ENCODE results near the gene ATG13. TPM values are rescaled to one million over a fixed set of nuclear protein-coding genes. Genes with fewer than 3 reads are reported as not detected.
A peak's percentile ranks its signal among the peaks of the same experiment; 100 is the strongest.

Gene ATG13
- total and polyA plus RNA-seq, 9 donors: 37.2 to 119 (median 54.5) TPM

DNA sequence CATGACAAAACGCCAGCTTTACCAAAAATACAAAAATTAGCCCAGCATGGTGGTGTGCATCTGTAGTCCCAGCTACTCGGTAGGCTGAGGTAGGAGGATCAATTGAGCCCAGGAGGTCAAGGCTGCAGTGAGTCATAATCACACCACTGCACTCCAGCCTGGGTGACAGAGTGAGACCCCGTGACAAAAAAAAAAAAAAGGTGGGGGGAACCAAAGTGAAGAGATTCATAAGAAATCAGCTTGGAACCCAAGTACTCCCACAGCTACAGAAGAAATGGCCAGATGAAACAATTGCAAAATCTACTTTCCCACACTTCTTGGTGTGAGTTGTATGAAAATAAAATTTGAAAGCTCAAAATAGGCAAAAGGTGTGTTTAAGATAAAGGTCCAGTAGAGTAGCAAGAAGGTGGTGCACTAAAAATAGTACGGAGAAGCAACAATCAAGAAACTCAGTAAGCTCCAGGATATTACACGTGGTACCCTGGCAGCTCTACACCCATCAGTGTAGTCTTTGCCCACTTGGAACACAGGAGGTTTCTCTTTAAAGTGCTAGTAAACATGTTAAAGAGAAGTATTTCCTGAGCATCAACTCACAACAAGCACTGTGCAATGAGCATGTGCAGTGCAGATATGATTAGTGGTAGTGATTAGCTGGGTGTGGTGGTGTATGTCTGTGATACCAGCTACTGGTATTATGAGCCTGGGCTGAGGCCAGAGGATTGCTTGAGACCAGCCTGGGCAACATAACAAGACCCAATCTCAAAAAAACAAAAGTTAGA lies 5.6 kb upstream of the ATG13 start:
- no peak overlapping the region for H3K4me3 ChIP-seq
- no peaks in the 10 kb centered on the region for H3K9me3 ChIP-seq
- H3K4me1 ChIP-seq (ENCODE audit: insufficient read depth): no peaks in the 10 kb centered on the region
- H3K36me3 ChIP-seq: no peaks in the 10 kb centered on the region
- H3K27me3 ChIP-seq: no peaks in the 10 kb centered on the region
- H3K27ac ChIP-seq: no peak overlapping the region
- DNase-seq: no peak
- TF ChIP-seq, protein P1, sequence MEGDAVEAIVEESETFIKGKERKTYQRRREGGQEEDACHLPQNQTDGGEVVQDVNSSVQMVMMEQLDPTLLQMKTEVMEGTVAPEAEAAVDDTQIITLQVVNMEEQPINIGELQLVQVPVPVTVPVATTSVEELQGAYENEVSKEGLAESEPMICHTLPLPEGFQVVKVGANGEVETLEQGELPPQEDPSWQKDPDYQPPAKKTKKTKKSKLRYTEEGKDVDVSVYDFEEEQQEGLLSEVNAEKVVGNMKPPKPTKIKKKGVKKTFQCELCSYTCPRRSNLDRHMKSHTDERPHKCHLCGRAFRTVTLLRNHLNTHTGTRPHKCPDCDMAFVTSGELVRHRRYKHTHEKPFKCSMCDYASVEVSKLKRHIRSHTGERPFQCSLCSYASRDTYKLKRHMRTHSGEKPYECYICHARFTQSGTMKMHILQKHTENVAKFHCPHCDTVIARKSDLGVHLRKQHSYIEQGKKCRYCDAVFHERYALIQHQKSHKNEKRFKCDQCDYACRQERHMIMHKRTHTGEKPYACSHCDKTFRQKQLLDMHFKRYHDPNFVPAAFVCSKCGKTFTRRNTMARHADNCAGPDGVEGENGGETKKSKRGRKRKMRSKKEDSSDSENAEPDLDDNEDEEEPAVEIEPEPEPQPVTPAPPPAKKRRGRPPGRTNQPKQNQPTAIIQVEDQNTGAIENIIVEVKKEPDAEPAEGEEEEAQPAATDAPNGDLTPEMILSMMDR (IDR thresholded peaks at IDR 0.05): no peak
- TF ChIP-seq POLR2A (IDR thresholded peaks at IDR 0.05) (no peak), EP300 (IDR thresholded peaks at IDR 0.05) (no peak)
- 69 to 80% (median 78%) methylated on average over 5 of the region's 5 CpGs for WGBS, 3 donors
- intact Hi-C loops (cut with DNase I): loop anchor here in 3 of 4 donors (10.0 kb wide), 2 partner anchors 217 to 227 kb away; partner anchors contain the start of genes MDK (in 2 of the 3) and CHRM4 (in 1 of the 3)

DNA sequence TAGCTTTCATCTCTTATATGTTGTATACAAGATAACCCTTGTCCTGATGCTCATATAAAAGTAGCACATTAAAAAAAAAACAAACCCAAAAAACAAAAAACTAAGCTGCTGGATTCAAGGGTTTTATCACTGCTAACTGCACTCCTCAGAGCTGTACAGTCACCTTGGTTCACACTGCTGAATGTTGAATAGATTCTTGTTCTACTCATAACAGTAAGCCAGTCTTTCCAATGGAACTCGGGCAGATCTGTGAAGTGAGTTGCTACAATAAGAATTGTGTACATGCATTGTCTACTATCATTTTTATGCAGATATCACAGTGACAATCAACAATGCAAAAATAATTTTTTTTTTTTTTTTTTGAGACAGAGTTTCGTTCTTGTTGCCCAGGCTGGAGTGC lies 5.0 kb upstream of the ATG13 start:
- intact Hi-C loops (cut with DNase I): loop anchor here in 3 of 4 donors (10.0 kb wide), 2 partner anchors 218 to 228 kb away; partner anchors contain the start of genes MDK (in 2 of the 3) and CHRM4 (in 1 of the 3)
- Histone ChIP-seq H3K4me1 (ENCODE audit: insufficient read depth) (no peaks in the 10 kb centered on the region), H3K36me3 (no peaks in the 10 kb centered on the region), H3K27ac (no peak overlapping the region), H3K9me3 (no peaks in the 10 kb centered on the region), H3K4me3 (no peak overlapping the region), H3K27me3 (no peaks in the 10 kb centered on the region)
- no peak for DNase-seq
- TF ChIP-seq, protein P1 (IDR thresholded peaks at IDR 0.05): no peak
- TF ChIP-seq EP300 (IDR thresholded peaks at IDR 0.05): no peak
- no peak for TF ChIP-seq POLR2A (IDR thresholded peaks at IDR 0.05)
- WGBS, 3 donors: 88 to 94% (median 89%) methylated on average over 2 of the region's 2 CpGs

DNA sequence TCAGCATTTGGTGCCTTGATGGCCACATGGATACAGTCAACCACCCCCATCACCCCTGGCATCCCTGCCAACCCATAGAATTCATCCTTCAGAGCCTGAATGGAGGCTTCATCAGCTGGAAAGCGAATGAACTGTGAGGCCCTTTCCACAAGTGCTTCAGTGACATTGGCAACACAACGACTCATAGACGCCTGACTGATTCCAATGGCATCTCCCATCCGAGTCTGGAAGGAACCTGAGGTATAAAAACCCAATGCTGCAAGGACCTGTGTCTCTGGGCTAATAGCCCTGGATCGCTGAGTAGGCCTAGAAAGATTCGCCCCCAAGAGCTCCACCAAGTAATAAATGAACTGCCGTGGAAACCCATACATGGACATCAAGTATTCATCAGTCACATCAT lies 1.6 kb upstream of the ATG13 start:
- TF ChIP-seq EP300 (IDR thresholded peaks at IDR 0.05) (no peak), POLR2A (IDR thresholded peaks at IDR 0.05) (no peak)
- TF ChIP-seq, protein P1 (IDR thresholded peaks at IDR 0.05): no peak
- WGBS, 3 donors: 94 to 97% (median 95%) methylated on average over 7 of the region's 7 CpGs
- H3K9me3 ChIP-seq: no peaks in the 10 kb centered on the region
- no peaks in the 10 kb centered on the region for H3K27me3 ChIP-seq
- no peak for DNase-seq
- H3K4me1 ChIP-seq (ENCODE audit: insufficient read depth): peaks cover 1% of the 10 kb centered on the region
- intact Hi-C loops (cut with DNase I): loop anchor here (5.0 to 10.0 kb wide), 3 partner anchors 221 to 231 kb away; partner anchors contain the start of genes MDK (in 2 of the 4) and CHRM4 (in 1 of the 4)
- H3K36me3 ChIP-seq: no peaks in the 10 kb centered on the region
- H3K27ac ChIP-seq: no peak overlapping the region
- H3K4me3 ChIP-seq: no peak overlapping the region

DNA sequence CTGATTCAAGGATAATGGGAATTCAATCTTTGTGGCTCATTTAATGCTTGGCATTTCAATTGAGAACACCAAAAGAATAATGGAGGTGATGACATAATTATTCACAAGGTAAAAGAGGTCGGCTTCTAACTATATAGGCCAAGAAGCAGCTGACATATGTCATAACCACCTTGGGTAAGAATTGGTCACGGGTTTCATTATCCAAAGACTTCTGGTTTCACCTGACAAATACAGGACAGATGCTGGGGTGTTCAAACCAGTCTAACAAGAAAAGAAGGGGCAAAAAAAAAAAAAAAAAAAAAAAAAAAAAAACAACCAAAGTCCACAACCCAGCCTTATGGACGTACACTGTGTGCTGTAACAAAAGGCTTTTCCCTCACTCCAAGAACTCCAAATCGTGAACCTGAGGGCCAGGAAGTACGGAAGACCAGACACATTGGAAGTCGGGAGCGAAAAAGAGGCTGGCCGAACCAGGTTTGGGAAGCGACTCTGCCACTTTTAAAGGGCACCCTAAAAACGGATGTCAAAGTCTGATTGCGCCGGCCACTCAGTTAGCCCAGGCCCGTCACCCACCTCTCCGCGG lies 711 bp upstream of the ATG13 start:
- 2 to 6% (median 3%) methylated on average over 15 of the region's 15 CpGs for WGBS, 3 donors
- Histone ChIP-seq H3K27ac (peak overlapping the region; percentile 88 to 93), H3K36me3 (no peaks in the 10 kb centered on the region), H3K4me3 (peak overlapping the region; percentile 99), H3K4me1 (ENCODE audit: insufficient read depth) (peaks cover 1% of the 10 kb centered on the region), H3K9me3 (no peaks in the 10 kb centered on the region), H3K27me3 (no peaks in the 10 kb centered on the region)
- no peak for DNase-seq
- intact Hi-C loops (cut with DNase I): loop anchor here (5.0 to 10.0 kb wide), 3 partner anchors 222 to 232 kb away; partner anchors contain the start of genes MDK (in 2 of the 4) and CHRM4 (in 1 of the 4)
- TF ChIP-seq POLR2A (IDR thresholded peaks at IDR 0.05): peak; percentile 35
- no peak for TF ChIP-seq EP300 (IDR thresholded peaks at IDR 0.05)

All from ovary (tissue), 9 donors.